GM18870 (cell line): ENCODE data around the gene AEBP2.

ENCODE experiments used
- ATAC-seq: cut with Tn5 transposase; IDR thresholded peaks from one replicate; pipeline ENCODE4 v1.9.1; 2021; ENCODE audit warnings: moderate library complexity; ENCODE audit not compliant: unreplicated experiment

Gene AEBP2

GRCh38 chr12:19546611-19547162, 107.4 kb downstream of the AEBP2 start:
- ATAC-seq = no peak

DNA sequence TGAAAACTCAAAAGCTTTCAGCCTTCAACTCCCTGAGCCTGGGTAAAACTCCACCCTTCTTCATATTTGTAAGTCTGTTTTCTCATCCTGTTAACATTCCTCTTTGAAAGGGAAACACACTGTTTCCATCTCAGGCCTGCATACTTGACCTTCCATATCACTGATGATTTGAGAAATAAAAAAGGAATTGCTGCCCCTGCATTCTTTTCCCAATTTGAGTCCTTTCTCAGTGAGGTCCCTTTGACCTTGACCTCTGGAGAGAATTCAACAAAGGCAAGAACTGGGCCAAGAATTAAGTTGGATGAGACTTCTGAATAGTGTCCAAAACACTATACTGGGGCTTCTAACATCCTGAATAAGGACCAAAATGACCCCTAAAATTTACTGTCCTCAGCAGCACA, 108.0 kb downstream of the AEBP2 start:
- ATAC-seq = no peak

DNA sequence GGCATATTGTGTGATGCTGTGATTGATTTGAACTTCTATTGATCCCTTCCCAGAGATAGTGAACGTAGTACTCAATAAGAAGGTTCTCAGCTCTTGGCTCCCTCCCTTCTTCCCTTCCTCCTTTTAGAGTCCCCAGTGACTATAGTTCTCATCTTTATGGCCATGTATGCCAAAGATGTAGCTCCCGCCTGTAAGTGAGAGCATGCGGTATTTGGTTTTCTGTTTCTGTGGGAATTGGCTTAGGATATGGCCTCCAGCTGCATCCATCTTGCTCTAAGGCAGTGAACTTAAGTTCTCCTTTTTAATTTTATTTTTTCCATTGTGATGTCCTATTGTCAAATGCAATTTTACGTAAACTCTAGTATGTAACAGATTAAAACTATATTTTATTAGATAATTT, 109.5 kb downstream of the AEBP2 start:
- ATAC-seq = no peak

DNA sequence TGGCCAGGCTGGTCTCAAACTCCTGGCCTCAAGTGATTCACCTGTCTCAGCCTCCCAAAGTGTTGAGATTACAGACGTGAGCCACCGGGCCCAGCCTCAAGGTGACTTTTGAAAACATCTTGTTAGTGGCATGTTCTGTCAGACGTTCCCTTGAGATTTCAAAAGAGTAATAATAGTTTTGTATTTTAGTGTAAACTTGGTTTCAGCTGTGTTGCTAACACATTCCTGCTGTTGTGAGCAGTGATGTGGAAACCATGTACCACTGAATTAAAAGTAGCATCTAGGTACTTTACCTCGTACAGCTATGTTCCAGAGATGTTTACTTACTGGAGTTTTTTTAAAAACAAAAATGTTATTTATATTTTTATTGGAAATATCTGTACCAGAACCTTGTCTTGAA, 111.3 kb downstream of the AEBP2 start:
- peak; percentile 36 for ATAC-seq

DNA sequence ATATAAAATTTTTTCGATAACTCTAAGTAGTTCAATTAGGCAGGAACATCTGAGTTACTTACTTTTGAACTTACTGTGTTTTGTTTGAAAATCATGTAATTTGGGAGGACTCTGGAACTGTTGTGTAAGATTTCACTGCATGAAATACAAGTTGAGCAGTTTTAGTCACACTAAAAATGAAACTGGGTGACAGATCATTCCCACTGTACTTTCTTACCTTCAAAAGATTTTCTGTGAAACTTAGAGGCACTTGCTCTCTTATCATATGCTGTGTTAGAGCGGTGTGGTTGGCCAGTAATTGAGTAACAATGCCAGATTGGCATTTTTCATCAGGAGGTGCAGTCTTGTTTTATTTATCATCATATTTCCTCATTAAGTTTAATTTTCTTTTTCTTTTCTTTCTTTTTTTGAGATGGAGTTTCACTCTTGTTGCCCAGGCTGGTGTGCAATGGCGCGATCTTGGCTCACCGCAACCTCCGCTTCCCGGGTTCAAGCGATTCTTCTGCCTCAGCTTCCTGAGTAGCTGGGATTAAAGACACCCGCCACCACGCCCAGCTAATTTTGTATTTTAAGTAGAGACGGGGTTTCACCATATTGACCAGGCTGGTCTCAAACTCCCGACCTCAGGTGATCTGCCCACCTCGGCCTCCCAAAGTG, 113.3 kb downstream of the AEBP2 start:
- ATAC-seq = peak; percentile 91

- no peak for ATAC-seq
Measured at GRCh38 chr12:19553175-19553574, 113.9 kb downstream of the AEBP2 start.

- no peak for ATAC-seq
Measured at GRCh38 chr12:19561411-19561961, 122.2 kb downstream of the AEBP2 start.
